HUES48 (cell line): ENCODE measurements around the gene ACOXL.

Experiments
- H3K27ac ChIP-seq: one replicate; pipeline ENCODE4 v1.7.0; 2013; ENCODE audit warnings: low read depth, low read length, inconsistent platforms
- H3K27me3 ChIP-seq: 2 replicates; pipeline ENCODE4 v1.6.1; 2013; ENCODE audit warnings: mild to moderate bottlenecking, low read length; ENCODE audit not compliant: control insufficient read depth, insufficient read depth
- H3K36me3 ChIP-seq: 2 replicates; pipeline ENCODE4 v1.6.1; 2013; ENCODE audit warnings: low read length; ENCODE audit not compliant: control insufficient read depth, insufficient read depth
- H3K4me1 ChIP-seq: 2 replicates; pipeline ENCODE4 v1.6.1; 2013; ENCODE audit warnings: mild to moderate bottlenecking, low read length; ENCODE audit not compliant: control insufficient read depth, insufficient read depth
- H3K4me3 ChIP-seq: 2 replicates; pipeline ENCODE4 v1.5.1; 2013; ENCODE audit warnings: mild to moderate bottlenecking, low read depth, low read length
- H3K9ac ChIP-seq: 2 replicates; pipeline ENCODE4 v1.6.1; 2013; ENCODE audit warnings: mild to moderate bottlenecking, low read depth, low read length, moderate library complexity
- H3K9me3 ChIP-seq: 2 replicates; pipeline ENCODE4 v1.6.1; 2013; ENCODE audit warnings: low read length; ENCODE audit not compliant: control insufficient read depth, insufficient read depth

Gene ACOXL

DNA sequence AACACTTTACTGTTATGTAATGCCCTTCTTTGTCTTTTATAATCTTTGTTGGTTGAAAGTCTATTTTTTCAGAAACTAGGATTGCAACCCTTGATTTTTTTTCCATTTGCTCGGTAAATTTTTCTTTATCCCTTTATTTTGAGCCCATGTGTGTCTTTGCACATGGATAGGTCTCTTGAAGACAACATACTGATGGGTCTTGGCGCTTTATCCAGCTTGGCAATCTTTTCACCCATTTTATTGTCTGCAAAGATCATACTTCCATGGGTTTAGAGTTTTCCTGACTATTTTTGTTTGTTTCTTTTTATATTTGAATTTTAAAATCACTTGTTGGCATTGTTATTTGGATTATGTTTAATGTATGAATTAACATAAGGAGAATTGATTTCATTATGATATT is 27.0 kb downstream of the ACOXL start:
- Histone ChIP-seq H3K36me3 (no peaks in the 10 kb centered on the region), H3K4me1 (peaks cover 6% of the 10 kb centered on the region), H3K27me3 (no peaks in the 10 kb centered on the region), H3K9ac (no peak overlapping the region), H3K27ac (no peak overlapping the region), H3K4me3 (no peak overlapping the region), H3K9me3 (0 out of 2 replicates have a peak, but pooled peaks cover 6% of the 10 kb centered on the region)

GRCh38 chr2:110764931-110765330 is 32.6 kb downstream of the ACOXL start:
- Histone ChIP-seq H3K27me3 (no peaks in the 10 kb centered on the region), H3K4me1 (peaks cover 15% of the 10 kb centered on the region), H3K9me3 (peaks cover 3% of the 10 kb centered on the region; the same call in 1 of the 2 replicates), H3K27ac (no peak overlapping the region), H3K36me3 (no peaks in the 10 kb centered on the region), H3K4me3 (no peak overlapping the region), H3K9ac (no peak overlapping the region)

GRCh38 chr2:110766291-110766690 is 33.9 kb downstream of the ACOXL start:
- no peaks in the 10 kb centered on the region for H3K36me3 ChIP-seq
- H3K4me3 ChIP-seq = no peak overlapping the region
- H3K4me1 ChIP-seq = peaks cover 28% of the 10 kb centered on the region
- H3K27ac ChIP-seq = no peak overlapping the region
- H3K27me3 ChIP-seq = no peaks in the 10 kb centered on the region
- peaks cover 3% of the 10 kb centered on the region; the same call in 1 of the 2 replicates for H3K9me3 ChIP-seq
- H3K9ac ChIP-seq = no peak overlapping the region

DNA sequence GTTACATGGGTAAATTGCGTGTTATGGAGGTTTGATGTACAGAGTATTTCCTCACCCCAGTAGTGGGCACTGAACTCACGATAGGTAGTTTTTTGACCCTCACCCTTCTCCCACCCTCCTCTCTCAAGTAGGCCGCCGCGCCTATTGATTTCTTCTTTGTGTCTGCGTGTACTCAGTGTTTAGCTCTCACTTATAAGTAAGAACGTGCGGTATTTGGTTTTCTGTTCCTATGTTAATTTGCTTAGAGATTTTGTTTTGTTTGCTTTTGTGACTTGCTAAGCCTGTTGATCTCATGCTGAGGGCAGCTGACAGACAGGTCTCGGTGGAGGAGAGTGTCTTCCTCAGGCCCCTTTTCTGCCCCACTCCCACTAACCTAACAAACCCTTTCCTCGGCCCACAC is 36.2 kb downstream of the ACOXL start:
- no peaks in the 10 kb centered on the region for H3K27me3 ChIP-seq
- no peak overlapping the region for H3K9ac ChIP-seq
- H3K9me3 ChIP-seq = peaks cover 3% of the 10 kb centered on the region; the same call in 1 of the 2 replicates
- H3K4me3 ChIP-seq = no peak overlapping the region
- H3K27ac ChIP-seq = peak overlapping the region; percentile 39
- H3K4me1 ChIP-seq = peaks cover 51% of the 10 kb centered on the region
- no peaks in the 10 kb centered on the region for H3K36me3 ChIP-seq

DNA sequence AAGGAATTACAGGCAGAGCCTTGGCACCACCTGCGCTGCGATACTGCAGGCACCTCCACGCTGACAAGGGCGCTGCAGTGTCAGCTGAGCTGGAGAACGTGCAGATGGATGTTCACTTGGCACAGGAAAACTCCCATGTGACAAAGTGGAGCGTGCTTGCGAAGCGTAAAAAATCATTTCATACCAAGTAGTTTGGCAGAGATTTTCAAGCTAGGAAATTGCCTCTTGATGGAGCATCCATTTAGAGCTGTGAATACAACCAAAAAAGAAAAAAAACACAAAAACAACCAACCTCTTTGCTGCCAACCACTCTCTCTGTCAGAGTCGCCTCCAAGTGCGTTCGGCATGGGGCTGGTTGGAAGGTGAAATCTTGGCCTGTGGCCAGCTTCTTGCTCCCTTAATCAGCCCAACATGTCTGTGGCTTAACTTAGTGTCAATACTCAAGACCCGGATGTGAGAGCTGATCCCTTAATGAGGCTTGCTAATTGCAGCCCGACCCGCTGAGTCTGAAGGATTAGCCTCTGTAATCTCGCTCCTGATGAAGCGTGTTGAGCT is 38.1 kb downstream of the ACOXL start:
- H3K36me3 ChIP-seq = no peaks in the 10 kb centered on the region
- no peak overlapping the region for H3K4me3 ChIP-seq
- no peak overlapping the region for H3K9ac ChIP-seq
- H3K27me3 ChIP-seq = no peaks in the 10 kb centered on the region
- peak overlapping the region; percentile 53 for H3K27ac ChIP-seq
- no peaks in the 10 kb centered on the region for H3K9me3 ChIP-seq
- H3K4me1 ChIP-seq = peaks cover 55% of the 10 kb centered on the region

- Histone ChIP-seq H3K9ac (no peak overlapping the region), H3K4me1 (peaks cover 55% of the 10 kb centered on the region), H3K27me3 (no peaks in the 10 kb centered on the region), H3K4me3 (no peak overlapping the region), H3K9me3 (no peaks in the 10 kb centered on the region), H3K27ac (peak overlapping the region; percentile 53), H3K36me3 (no peaks in the 10 kb centered on the region)
These were observed 38.6 kb downstream of the ACOXL start for GRCh38 chr2:110770959-110771431.

GRCh38 chr2:110771547-110772382 is 39.4 kb downstream of the ACOXL start:
- no peaks in the 10 kb centered on the region for H3K36me3 ChIP-seq
- no peak overlapping the region for H3K27ac ChIP-seq
- H3K27me3 ChIP-seq = no peaks in the 10 kb centered on the region
- 0 out of 2 replicates have a peak overlapping the region, but pooled peaks have one; percentile 0 for H3K4me3 ChIP-seq
- no peak overlapping the region for H3K9ac ChIP-seq
- no peaks in the 10 kb centered on the region for H3K9me3 ChIP-seq
- peaks cover 55% of the 10 kb centered on the region for H3K4me1 ChIP-seq

- peaks cover 55% of the 10 kb centered on the region for H3K4me1 ChIP-seq
- no peak overlapping the region for H3K27ac ChIP-seq
- H3K36me3 ChIP-seq = no peaks in the 10 kb centered on the region
- no peaks in the 10 kb centered on the region for H3K27me3 ChIP-seq
- H3K9me3 ChIP-seq = no peaks in the 10 kb centered on the region
- H3K4me3 ChIP-seq = 0 out of 2 replicates have a peak overlapping the region, but pooled peaks have one; percentile 0
- H3K9ac ChIP-seq = no peak overlapping the region
These were observed 40.0 kb downstream of the ACOXL start for GRCh38 chr2:110772383-110772755.

DNA sequence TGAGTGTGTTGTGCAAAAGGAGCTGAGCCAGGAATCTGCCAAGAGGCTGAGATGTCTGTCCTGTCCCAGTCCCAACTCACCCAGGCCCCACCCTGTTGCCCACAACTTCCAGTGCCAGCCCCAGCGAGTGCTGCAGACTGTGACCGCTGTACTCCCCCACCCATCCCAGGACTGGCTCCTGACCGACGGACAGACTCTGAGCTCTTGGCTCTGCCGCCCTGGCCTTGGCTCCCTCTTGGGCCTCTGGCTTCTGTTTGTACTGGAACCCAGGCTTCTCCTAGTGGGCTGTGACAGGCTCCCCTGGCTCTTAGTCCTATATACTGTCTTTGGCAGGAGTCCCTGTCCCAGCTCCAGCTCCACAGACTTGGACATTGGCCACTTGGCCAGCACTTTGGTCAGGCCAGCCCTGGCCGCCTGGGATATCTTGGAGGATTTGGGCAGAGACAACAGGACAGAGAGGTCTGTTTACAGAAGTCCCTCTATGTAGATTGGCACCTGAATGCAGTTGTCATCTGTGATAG is 41.1 kb downstream of the ACOXL start:
- no peak overlapping the region for H3K27ac ChIP-seq
- no peaks in the 10 kb centered on the region for H3K27me3 ChIP-seq
- H3K4me3 ChIP-seq = no peak overlapping the region
- H3K9ac ChIP-seq = no peak overlapping the region
- peaks cover 50% of the 10 kb centered on the region for H3K4me1 ChIP-seq
- H3K36me3 ChIP-seq = no peaks in the 10 kb centered on the region
- H3K9me3 ChIP-seq = no peaks in the 10 kb centered on the region

GRCh38 chr2:110774701-110775100 is 42.3 kb downstream of the ACOXL start:
- Histone ChIP-seq H3K27ac (no peak overlapping the region), H3K36me3 (no peaks in the 10 kb centered on the region), H3K27me3 (no peaks in the 10 kb centered on the region), H3K4me1 (peaks cover 41% of the 10 kb centered on the region), H3K9me3 (no peaks in the 10 kb centered on the region), H3K9ac (no peak overlapping the region), H3K4me3 (no peak overlapping the region)
